GM19395 (cell line): Measurements from ENCODE around the gene OR2AE1.
A peak's percentile ranks its signal among the peaks of the same experiment; 100 is the strongest.
"Not testable (repeated sequence)": the region's sequence is repeated elsewhere in the genome, so short reads cannot be mapped to it uniquely, and the experiment has no call there.

Experiments used
- ATAC-seq: cut with Tn5 transposase; IDR thresholded peaks from one replicate; pipeline ENCODE4 v1.9.1; 2021; ENCODE audit warnings: mild to moderate bottlenecking, moderate library complexity; ENCODE audit not compliant: unreplicated experiment

The OR2AE1 gene

GRCh38 chr7:99876933-99877332 is at the start of gene OR2AE1:
TSS of gene OR2AE1 (minus strand) at chr7:99877033. CDS start at chr7:99877033, 0 bp downstream.
- ATAC-seq: no peak

GRCh38 chr7:99926321-99926720 is 49.5 kb upstream of the OR2AE1 start:
- no peak for ATAC-seq

- no peak for ATAC-seq
Measured at GRCh38 chr7:99923200-99923599, 46.4 kb upstream of the OR2AE1 start.

GRCh38 chr7:99920149-99920548 is 43.3 kb upstream of the OR2AE1 start:
- ATAC-seq: no peak

GRCh38 chr7:99919814-99920112 is 42.9 kb upstream of the OR2AE1 start:
- ATAC-seq: no peak

- ATAC-seq: peak; percentile 98
Measured at GRCh38 chr7:99918959-99919813, 42.4 kb upstream of the OR2AE1 start, which contains the start of gene TRIM4. TSS of gene TRIM4 (minus strand) at chr7:99919530. CDS start at chr7:99919401, 129 bp downstream.

- ATAC-seq: no peak
Measured at GRCh38 chr7:99910976-99911375, 34.1 kb upstream of the OR2AE1 start.

- ATAC-seq: no peak
Measured at GRCh38 chr7:99901581-99901980, 24.7 kb upstream of the OR2AE1 start.

- ATAC-seq: no peak
Measured at GRCh38 chr7:99899830-99900519, 23.1 kb upstream of the OR2AE1 start.

- ATAC-seq: no peak
Measured at GRCh38 chr7:99898836-99899235, 22.0 kb upstream of the OR2AE1 start.

- no peak for ATAC-seq
Measured at GRCh38 chr7:99898023-99898357, 21.2 kb upstream of the OR2AE1 start.

GRCh38 chr7:99897322-99898022 is 20.6 kb upstream of the OR2AE1 start:
- ATAC-seq: no peak

GRCh38 chr7:99894738-99895137 is 17.9 kb upstream of the OR2AE1 start:
- no peak for ATAC-seq

- ATAC-seq: no peak
Measured at GRCh38 chr7:99893280-99893679, 16.4 kb upstream of the OR2AE1 start.

- not testable (repeated sequence) for ATAC-seq
Measured at GRCh38 chr7:99890348-99890747, 13.5 kb upstream of the OR2AE1 start.

GRCh38 chr7:99888366-99888765 is 11.5 kb upstream of the OR2AE1 start:
- not testable (repeated sequence) for ATAC-seq

- no peak for ATAC-seq
Measured at GRCh38 chr7:99881370-99881769, 4.5 kb upstream of the OR2AE1 start.

- no peak for ATAC-seq
Measured at GRCh38 chr7:99876491-99876890, 342 bp downstream of the OR2AE1 start.

GRCh38 chr7:99868246-99868645 is 8.6 kb downstream of the OR2AE1 start:
- ATAC-seq: no peak

- not testable (repeated sequence) for ATAC-seq
Measured at GRCh38 chr7:99867477-99867876, 9.4 kb downstream of the OR2AE1 start.

GRCh38 chr7:99863847-99864440 is 12.9 kb downstream of the OR2AE1 start:
- ATAC-seq: no peak
